Spleen (tissue), 11 donors: ENCODE data around the gene TDRD9. TPM values are rescaled to one million over a fixed set of nuclear protein-coding genes. Genes with fewer than 3 reads are reported as not detected.

Source experiments
- DNase-seq: peaks from one replicate; pipeline ENCODE4 v3.0.0-alpha.2; 2020
- H3K27ac ChIP-seq, 8 donors: fragments of 200-600 bp; sonication (generic) in 7 of 8; 1 replicate in 4 of 8; 2 replicates in 4 of 8; pipeline versions ENCODE4 v1.5.0 to v1.8.0; 2016 to 2021; ENCODE audit warnings: inconsistent platforms in 4 of 8, mild to moderate bottlenecking in 4 of 8, moderate library complexity in 1 of 8
- H3K27me3 ChIP-seq, 7 donors: fragments of 200-600 bp; sonication (generic) in 6 of 7; replicated peaks in 1 of 7; 1 replicate in 4 of 7; 2 replicates in 3 of 7; pipeline versions ENCODE4 v1.5.0 to v1.8.0; 2016 to 2021; ENCODE audit warnings: inconsistent platforms in 3 of 7, mild to moderate bottlenecking in 1 of 7
- H3K36me3 ChIP-seq, 6 donors: fragments of 200-600 bp; sonication (generic) in 5 of 6; 1 replicate in 4 of 6; 2 replicates in 2 of 6; pipeline versions ENCODE4 v1.5.0 to v1.8.0; 2016 to 2021; ENCODE audit warnings: inconsistent platforms in 2 of 6
- H3K4me1 ChIP-seq, 6 donors: fragments of 200-600 bp; sonication (generic) in 5 of 6; 1 replicate in 3 of 6; 2 replicates in 3 of 6; pipeline versions ENCODE4 v1.5.0 to v1.8.0; 2016 to 2021; ENCODE audit warnings: inconsistent platforms in 3 of 6
- H3K4me3 ChIP-seq, 8 donors: fragments of 200-600 bp; sonication (generic) in 7 of 8; 1 replicate in 4 of 8; 2 replicates in 4 of 8; pipeline versions ENCODE4 v1.5.0 to v1.8.0; 2016 to 2021; ENCODE audit warnings: inconsistent platforms in 4 of 8, mild to moderate bottlenecking in 4 of 8, moderate library complexity in 2 of 8
- H3K9me3 ChIP-seq, 8 donors: fragments of 200-600 bp; sonication (generic) in 7 of 8; 1 replicate in 4 of 8; 2 replicates in 4 of 8; pipeline versions ENCODE4 v1.5.0 to v1.8.0; 2016 to 2021; ENCODE audit warnings: inconsistent platforms in 4 of 8
- POLR2A ChIP-seq, 3 donors: fragments of 450-650 bp; IDR thresholded peaks; one replicate each; pipeline ENCODE4 v1.5.1; 2017; ENCODE audit warnings: antibody characterized with exemption in 3 of 3, mild to moderate bottlenecking in 1 of 3
- POLR2AphosphoS5 ChIP-seq, 3 donors: sonication (generic); formaldehyde crosslinking; IDR thresholded peaks; one replicate each; pipeline ENCODE4 v1.5.1; 2017; ENCODE audit warnings: antibody characterized with exemption in 3 of 3
- WGBS, 5 donors: extraction: QIAGEN DNeasy Blood & Tissue Kit in 3 of 5; methylation state at CpG; one replicate each; pipeline versions ENCODE4 v1.1.5 to v1.1.7; 2013 to 2018; 5-methylcytosine and 5-hydroxymethylcytosine counted together
- intact Hi-C: fragments of 100-400 bp; cut with DNase I; formaldehyde crosslinking; loops from one replicate; pipeline ENCODE4 v1.15.0; 2023; ENCODE audit warnings: low total_unique reads
- polyA plus RNA-seq, 3 donors: library from polyadenylated mRNA; stranded (reverse); fragments of 200-250 nt; gene quantifications; one replicate each; pipeline ENCODE4 v1.2.1, GENCODE V29; 2013
- total RNA-seq, 7 donors: library from RNA; depleted of rRNA in 3 of 7; stranded (reverse); fragments of >200 nt in 3 of 7; fragmentation: NEBNext Ultra II Directional in 4 of 7; extraction: Animal tissue kit (Norgen Biotek cat#: 25700) in 4 of 7; gene quantifications; one replicate each; pipeline versions ENCODE4 v1.1.0 to v1.2.1, GENCODE V29; 2016 to 2021
- TF ChIP-seq, protein P1 (sequence below), 11 experiments: fragments of 200-600 bp in 7 of 11; fragments of 450-650 bp in 4 of 11; sonication (generic) in 4 of 11; IDR thresholded peaks in 8 of 11; conservative IDR thresholded peaks in 3 of 11; 1 replicate in 7 of 11; 2 replicates in 4 of 11; pipeline versions ENCODE4 v1.4.0 to v1.8.0; 2016 to 2021; ENCODE audit warnings: antibody characterized with exemption in 11 of 11, inconsistent platforms in 4 of 11, mild to moderate bottlenecking in 1 of 11
- donor health status: healthy with polysubstance abuse.
- donor health status: DM: no; HTN: no; CAD: no; lungs with moderate emphysema.
- donor health status: DM: no; HTN: no; CAD: no.
- donor health status: Bipolar disorder and iron deficiency.
- donor health status: healthy.
- donor health status: DM: no; HTN: no; CAD: no.
- donor health status: DM: yes; HTN: yes; CAD: no.

Gene TDRD9
- total and polyA plus RNA-seq, 10 donors, result 0.70 to 18.7 (median 8.0) TPM

DNA sequence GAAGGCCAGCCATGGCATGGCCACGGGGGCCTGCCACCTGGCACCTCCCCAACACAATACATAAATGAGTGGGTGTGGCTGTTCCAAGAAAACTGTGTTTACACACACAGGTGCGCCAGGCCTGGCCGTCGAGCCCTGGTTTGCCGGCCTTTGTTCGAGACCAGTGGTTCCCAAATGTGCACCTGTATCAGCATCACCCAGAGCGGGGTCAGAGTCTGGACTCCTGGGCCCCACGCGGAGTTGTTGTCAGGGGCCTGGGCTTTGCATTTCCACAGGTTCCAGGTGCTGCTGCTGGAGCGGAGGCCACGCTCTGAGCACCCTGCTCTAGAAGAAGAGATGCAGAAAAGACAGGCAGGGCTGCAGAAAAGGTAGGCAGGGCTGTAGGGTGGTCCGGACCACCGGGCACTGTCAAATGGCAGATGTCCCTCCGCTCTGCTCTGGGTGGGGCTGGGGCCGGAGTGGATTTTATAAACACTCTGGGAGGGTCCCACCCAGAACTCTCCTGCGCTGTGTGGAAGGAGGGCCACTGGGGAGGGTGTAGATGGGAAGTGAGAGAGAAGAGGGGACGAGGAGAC lies 153.1 kb downstream of the TDRD9 start:
- no peak overlapping the region for H3K27ac ChIP-seq
- TF ChIP-seq, protein P1, sequence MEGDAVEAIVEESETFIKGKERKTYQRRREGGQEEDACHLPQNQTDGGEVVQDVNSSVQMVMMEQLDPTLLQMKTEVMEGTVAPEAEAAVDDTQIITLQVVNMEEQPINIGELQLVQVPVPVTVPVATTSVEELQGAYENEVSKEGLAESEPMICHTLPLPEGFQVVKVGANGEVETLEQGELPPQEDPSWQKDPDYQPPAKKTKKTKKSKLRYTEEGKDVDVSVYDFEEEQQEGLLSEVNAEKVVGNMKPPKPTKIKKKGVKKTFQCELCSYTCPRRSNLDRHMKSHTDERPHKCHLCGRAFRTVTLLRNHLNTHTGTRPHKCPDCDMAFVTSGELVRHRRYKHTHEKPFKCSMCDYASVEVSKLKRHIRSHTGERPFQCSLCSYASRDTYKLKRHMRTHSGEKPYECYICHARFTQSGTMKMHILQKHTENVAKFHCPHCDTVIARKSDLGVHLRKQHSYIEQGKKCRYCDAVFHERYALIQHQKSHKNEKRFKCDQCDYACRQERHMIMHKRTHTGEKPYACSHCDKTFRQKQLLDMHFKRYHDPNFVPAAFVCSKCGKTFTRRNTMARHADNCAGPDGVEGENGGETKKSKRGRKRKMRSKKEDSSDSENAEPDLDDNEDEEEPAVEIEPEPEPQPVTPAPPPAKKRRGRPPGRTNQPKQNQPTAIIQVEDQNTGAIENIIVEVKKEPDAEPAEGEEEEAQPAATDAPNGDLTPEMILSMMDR (IDR thresholded peaks at IDR 0.05 in 8 of 11, conservative IDR thresholded peaks at IDR 0.05 in 3 of 11), result no peak
- no peak for TF ChIP-seq POLR2AphosphoS5 (IDR thresholded peaks at IDR 0.05)
- peaks cover 6 to 16% (median 9%) of the 10 kb centered on the region in 6 donors for H3K4me1 ChIP-seq
- no peaks in the 10 kb centered on the region for H3K9me3 ChIP-seq
- no peaks in the 10 kb centered on the region for H3K36me3 ChIP-seq
- 88 to 94% (median 93%) methylated on average over 14 to 17 of the region's 17 CpGs for WGBS, 5 donors
- intact Hi-C loops, result no loop called here
- DNase-seq, result no peak
- H3K4me3 ChIP-seq, result no peak overlapping the region
- peaks cover 0 to 41% (median 10%) of the 10 kb centered on the region in 7 donors for H3K27me3 ChIP-seq

DNA sequence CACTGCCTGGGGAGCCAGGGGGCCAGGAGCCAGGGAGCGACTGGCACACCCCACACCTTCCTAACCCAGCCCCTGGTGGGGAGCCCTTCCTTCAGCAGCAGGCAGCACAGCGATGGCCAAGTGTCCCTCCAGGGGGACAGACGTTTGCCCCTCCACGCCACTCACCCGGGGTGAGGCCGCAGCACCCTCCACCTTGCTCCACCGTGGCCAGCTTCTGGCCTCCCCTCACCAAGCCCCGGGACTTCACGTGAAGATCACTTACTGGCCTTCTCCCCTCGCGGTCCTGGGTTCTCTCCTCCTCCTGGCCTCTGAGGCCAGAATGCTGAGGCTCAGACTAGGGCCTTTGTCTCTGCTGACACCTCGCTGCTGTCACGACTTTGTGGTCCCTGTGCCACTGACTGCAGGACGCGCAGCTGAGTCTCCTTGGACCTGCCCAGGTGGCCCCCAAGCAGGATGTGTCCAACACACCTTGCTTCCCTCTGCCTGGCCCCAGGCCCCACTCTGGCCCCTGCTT lies 153.8 kb downstream of the TDRD9 start:
- WGBS, 5 donors, result 85 to 91% (median 87%) methylated on average over 15 of the region's 15 CpGs
- DNase-seq, result no peak
- Histone ChIP-seq H3K27me3 (peaks cover 0 to 48% (median 16%) of the 10 kb centered on the region in 7 donors), H3K4me3 (no peak overlapping the region), H3K36me3 (no peaks in the 10 kb centered on the region), H3K27ac (no peak overlapping the region), H3K4me1 (peaks cover 6 to 16% (median 9%) of the 10 kb centered on the region in 6 donors), H3K9me3 (no peaks in the 10 kb centered on the region)
- intact Hi-C loops, result no loop called here
- TF ChIP-seq POLR2A (IDR thresholded peaks at IDR 0.05), result no peak
- no peak for TF ChIP-seq POLR2AphosphoS5 (IDR thresholded peaks at IDR 0.05)
- TF ChIP-seq, protein P1 (IDR thresholded peaks at IDR 0.05 in 8 of 11, conservative IDR thresholded peaks at IDR 0.05 in 3 of 11), result no peak

DNA sequence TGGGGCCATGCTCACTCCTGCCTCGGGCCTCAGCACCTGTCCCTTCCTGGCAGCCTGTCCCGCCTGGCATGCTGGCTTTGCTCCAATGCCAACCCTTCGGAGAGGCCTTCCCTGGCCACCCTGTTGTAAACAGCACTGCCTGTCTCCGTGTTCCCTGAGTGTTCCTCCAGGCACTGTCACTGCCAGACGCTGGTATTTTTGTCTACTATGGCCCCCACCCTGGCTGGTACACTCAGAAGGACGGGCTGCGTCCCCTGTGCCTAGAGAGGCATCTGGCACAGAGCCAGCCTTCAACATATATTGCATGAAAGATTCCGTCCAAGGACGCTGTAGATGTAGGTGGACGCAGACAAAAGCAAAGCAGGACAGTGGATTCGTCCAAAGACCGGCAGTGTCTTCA lies 154.6 kb downstream of the TDRD9 start:
- Histone ChIP-seq H3K27me3 (peaks cover 0 to 56% (median 17%) of the 10 kb centered on the region in 7 donors), H3K36me3 (no peaks in the 10 kb centered on the region), H3K9me3 (no peaks in the 10 kb centered on the region), H3K4me3 (no peak overlapping the region), H3K27ac (no peak overlapping the region), H3K4me1 (peaks cover 4 to 14% (median 8%) of the 10 kb centered on the region in 6 donors)
- intact Hi-C loops, result no loop called here
- no peak for DNase-seq
- WGBS, 5 donors, result 69 to 78% (median 71%) methylated on average over 10 to 12 of the region's 12 CpGs
- TF ChIP-seq, protein P1 (IDR thresholded peaks at IDR 0.05 in 8 of 11, conservative IDR thresholded peaks at IDR 0.05 in 3 of 11), result no peak

DNA sequence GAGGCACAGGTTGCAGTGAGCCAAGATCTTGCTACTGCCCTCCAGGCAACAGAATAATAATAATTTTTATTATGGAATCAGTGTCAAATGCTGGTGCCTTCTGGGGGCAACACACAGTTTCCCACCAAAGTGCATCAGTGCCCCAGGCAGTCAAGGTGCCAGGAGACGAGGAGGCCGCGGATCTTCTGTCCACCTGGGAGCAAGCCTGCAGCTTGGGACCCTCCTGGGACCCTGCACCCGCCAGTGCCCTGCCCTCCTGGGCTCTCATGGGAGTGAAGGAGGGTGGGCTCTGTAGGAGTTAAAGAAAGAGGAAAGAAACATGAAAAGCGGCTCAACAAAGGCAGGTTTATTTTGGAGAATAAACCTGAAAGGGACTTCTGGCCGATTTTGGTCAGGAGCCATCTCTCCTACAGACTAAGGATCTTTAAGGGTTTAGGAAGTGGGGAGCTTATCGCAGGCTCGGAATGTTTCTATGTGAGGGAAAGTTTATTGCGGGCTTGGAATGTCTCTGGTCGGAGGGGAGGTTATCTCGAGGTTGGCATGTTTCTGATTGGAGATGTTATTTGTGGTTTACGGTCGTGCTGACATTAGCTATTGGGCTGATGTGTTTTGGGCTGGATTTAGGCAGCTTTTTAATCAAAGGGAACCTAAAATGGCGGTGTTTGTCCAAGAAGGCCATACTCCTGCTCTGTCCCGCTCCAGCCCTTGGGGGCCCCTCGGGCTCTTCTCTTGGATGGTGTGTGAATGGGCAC lies 156.2 kb downstream of the TDRD9 start:
- intact Hi-C loops, result no loop called here

More for the DNA sequence above, 156.2 kb downstream of the TDRD9 start:
- Histone ChIP-seq H3K4me1 (peaks cover 0 to 7% (median 3%) of the 10 kb centered on the region in 6 donors), H3K36me3 (no peaks in the 10 kb centered on the region), H3K27ac (no peak overlapping the region), H3K27me3 (peaks cover 0 to 57% (median 17%) of the 10 kb centered on the region in 7 donors), H3K4me3 (no peak overlapping the region), H3K9me3 (no peaks in the 10 kb centered on the region)
- no peak for TF ChIP-seq POLR2AphosphoS5 (IDR thresholded peaks at IDR 0.05)
- TF ChIP-seq, protein P1 (IDR thresholded peaks at IDR 0.05 in 8 of 11, conservative IDR thresholded peaks at IDR 0.05 in 3 of 11), result no peak
- no peak for TF ChIP-seq POLR2A (IDR thresholded peaks at IDR 0.05)
- no peak for DNase-seq
- 64 to 77% (median 72%) methylated on average over 13 to 16 of the region's 16 CpGs for WGBS, 5 donors
